ENCODE data around the gene STUB1.
A peak's percentile ranks its signal among the peaks of the same experiment; 100 is the strongest.

Gene STUB1

DNA sequence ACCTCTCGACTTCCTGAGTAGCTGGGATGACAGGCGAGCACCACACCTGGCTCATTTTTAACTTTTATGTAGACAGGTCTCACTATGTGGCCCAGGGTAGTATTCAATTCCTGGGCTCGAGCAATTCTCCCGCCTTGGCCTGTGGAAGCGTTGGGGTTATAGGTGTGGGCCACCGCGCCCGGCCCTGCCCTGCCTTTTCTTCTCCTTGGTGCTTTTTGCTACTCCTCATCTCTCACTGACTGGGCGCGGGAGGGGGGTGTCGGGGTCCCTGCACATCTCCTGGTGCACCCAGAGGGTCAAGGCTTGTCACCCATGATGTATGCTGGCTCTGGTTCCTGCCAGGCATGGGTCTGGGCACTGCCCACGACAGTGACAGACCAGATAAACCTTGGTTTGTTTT is 35.7 kb upstream of the STUB1 start:
- DNase-seq (ENCODE audit: low read depth in 3 of 3), result no peak

DNA sequence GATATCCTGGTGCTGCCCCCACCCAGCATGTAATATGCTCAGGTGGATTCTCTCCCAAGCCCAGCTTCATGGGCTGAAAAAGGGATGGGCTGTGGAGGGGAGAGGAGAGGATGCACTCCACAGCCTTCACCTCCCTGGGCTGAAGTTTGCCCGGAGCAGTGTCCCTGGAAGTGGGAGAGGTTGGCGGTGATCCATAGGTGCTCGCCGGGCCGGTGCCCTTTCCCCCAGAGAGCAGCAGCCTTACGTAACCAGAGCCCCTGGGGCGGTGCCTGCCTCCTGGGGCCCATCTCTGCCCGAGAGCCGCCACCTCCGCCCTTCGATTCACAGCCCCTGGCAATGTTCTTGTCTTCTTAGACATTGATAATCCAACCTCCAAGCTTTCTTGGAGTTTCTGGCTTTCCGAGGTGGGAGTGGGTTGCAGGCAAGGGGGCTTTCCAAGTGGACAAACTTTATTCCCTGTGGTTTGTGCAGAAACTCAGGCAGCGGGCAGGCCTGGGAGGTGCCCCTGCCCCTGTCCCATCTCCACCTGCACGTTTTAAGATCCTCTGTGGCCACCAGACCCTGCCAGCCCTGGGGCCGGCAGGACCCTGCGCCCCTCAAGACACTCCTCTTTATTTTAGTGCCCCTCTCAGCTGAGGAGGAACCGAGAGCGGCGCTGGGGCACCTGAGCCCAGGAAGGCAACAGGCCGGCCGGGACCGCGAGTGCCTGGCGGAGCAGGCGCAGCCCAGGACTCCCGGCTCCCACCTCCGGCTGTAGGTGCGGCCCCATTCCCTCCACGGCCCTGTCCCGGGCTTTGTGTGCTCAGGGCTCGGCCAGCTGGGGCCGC is 34.1 kb upstream of the STUB1 start:
- no peak for DNase-seq (ENCODE audit: low read depth in 3 of 3)

DNA sequence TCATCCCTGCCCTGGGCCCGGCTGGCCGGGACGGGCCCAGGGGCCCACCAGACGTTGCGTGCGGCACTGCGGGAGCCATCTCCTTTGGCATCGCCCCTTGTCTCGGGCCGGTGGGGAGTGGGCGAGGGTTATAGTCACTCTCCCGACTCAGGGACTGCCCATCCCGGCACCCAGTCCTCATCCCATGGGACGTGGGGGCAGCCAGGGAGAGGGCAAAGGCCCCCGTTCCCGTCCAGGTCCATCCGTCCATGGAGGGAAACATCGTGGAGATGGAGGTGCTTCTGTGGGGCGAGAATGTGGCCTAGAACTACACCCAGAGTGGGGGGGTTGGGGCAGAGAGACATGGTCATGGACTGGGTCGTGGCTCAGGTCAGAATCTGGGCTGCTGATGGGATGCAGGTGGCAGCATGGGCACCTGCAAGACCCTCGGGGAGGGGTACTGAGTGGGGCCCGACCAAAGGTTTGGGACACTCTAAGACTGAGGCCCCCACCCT is 33.5 kb upstream of the STUB1 start:
- no peak for DNase-seq (ENCODE audit: low read depth in 3 of 3)

DNA sequence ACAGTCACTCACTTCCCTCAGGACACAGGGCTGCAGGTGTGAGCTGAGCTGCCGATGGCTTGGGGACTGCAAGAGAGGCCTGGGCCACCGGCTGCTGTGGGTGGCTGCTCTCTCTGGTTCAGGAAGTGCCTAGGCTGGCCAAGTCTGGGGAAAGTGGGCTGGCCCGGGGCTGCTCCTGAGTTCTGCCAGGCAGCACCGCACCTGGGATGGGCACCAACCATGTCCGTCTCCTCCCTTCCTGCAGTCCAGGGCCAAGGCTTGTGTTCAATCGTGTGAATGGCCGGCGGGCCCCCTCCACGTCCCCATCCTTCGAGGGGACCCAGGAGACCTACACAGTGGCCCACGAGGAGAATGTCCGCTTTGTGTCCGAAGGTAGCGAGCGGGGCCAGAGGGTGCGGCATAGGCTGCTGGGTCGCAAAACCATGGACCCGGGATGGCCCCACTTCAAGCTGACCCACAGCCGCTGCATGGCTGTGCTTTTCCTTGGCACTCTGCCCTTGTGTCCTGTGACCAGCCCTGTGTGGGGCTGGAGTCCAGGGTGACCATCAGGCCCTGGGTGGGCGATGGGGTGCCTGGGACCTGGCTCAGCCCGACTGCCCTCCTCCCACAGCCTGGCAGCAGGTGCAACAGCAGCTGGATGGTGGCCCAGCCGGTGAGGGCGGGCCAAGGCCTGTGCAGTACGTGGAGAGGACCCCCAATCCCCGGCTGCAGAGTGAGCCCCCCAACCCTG is 32.9 kb upstream of the STUB1 start:
- no peak for DNase-seq (ENCODE audit: low read depth in 3 of 3)

DNA sequence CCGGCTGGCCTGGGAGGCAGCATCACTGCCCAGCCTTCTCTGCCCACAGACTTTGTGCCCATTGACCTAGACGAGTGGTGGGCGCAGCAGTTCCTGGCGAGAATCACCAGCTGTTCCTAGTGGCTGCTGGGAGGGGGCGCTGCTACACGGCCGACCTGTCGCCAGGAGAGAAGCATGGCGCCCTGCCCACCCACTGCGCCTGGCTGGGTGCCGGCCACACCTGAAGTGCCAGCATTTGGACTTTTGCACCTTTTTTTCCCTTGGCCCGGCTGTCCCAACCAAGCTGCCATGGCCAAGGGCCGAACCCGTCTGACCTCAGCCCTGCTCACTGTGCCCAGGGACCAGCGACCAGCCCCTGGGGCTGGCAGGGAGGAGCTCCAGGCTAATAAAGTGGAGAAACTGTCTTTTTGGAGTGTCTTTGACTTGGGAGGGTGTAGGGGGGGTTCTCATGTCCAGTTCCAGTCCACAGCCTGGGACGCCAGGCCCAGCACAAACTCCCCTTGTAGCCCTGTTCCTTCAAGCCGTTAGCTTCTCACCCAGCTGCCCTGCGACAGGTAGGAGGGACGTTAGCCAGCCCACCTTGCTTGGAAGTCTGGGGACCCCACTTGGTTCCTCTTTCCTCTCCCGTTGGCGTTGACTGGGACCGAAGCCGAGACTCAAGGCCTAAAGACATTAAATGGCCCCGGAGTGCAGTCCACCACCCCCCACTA is 32.0 kb upstream of the STUB1 start:
- DNase-seq (ENCODE audit: low read depth in 3 of 3), result no peak

DNA sequence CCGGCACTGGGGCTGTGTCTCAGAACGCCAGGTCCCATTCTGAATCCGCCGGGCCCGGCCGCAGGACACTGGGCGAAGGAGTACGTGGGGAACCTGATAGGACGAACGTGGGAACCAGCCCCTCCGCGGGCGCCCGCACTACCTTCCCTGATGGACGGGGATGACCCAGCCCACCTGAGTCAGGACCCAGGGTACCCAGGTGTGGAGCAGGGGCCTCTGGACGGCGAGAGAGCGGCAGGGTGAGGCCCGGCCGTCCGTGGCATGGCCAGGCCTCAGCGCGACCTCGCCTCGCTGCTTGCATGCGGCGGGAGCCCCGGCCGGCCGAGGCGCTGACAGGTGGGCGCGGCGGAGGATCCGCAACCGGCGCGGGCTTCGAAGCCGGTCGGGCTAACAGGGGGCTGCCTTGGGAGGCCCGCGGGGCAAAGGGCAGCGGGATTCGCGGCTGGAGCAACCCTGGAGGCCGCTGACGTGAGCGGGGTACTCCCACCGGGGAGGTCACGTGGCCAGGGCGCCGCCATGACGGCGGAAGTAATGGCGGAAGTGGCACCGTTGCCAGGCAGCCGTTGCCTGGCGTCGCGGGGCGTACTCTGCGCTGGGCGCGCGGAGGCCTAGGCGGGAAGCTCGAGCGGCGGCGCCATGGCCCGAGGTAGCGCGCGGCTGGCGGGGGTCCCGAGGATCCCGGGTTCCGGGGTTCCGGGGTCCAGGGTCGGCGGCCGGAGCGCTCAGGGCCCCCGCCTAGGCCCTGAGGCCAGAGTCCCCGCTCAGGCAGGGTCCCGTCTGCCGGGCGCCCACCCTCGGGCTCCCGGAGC is 31.2 kb upstream of the STUB1 start, which contains the start of gene WDR90:
TSS of gene WDR90 (plus strand) at position 585 of the 809 bp plus-strand sequence. CDS start at position 637, 52 bp downstream.
- DNase-seq (ENCODE audit: low read depth in 3 of 3), result peak; percentile 85 to 90 (median 89)

DNA sequence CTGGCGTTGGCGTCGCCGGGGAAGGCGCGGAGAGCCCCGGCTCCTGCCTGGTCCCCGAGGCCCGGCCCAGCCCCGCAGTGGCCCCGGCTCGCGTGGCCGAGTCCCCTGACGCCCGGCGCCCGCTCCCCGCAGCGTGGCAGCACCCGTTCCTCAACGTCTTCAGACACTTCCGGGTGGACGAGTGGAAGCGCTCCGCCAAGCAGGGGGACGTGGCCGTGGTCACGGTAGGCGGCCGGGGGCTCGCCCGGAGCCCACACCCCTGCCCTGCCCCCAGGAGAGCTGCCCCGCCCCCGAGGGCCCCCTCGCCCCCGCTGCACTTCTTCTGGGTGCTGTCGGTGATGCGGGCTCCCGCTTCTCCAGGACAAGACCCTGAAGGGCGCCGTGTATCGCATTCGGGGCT is 30.6 kb upstream of the STUB1 start:
- no peak for DNase-seq (ENCODE audit: low read depth in 3 of 3)

DNA sequence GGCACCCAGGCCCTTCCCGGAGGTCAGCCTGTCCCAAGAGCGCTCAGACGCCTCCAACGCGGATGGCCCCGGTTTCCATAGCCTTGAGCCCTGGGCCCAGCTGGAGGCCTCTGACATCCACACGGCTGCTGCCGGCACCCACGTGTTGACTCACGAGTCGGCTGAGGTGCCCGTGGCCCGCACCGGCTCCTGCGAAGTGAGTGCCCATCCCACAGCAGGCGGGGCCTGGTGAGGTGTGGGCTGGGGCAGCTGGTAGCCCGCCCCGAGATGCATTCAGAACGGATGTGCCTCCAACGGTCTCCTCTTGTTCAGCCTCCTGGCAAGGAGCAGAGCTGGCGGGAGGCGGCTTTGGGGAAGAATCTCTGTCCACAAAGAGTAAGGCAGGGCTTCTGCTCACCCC is 28.4 kb upstream of the STUB1 start:
- no peak for DNase-seq (ENCODE audit: low read depth in 3 of 3)

DNA sequence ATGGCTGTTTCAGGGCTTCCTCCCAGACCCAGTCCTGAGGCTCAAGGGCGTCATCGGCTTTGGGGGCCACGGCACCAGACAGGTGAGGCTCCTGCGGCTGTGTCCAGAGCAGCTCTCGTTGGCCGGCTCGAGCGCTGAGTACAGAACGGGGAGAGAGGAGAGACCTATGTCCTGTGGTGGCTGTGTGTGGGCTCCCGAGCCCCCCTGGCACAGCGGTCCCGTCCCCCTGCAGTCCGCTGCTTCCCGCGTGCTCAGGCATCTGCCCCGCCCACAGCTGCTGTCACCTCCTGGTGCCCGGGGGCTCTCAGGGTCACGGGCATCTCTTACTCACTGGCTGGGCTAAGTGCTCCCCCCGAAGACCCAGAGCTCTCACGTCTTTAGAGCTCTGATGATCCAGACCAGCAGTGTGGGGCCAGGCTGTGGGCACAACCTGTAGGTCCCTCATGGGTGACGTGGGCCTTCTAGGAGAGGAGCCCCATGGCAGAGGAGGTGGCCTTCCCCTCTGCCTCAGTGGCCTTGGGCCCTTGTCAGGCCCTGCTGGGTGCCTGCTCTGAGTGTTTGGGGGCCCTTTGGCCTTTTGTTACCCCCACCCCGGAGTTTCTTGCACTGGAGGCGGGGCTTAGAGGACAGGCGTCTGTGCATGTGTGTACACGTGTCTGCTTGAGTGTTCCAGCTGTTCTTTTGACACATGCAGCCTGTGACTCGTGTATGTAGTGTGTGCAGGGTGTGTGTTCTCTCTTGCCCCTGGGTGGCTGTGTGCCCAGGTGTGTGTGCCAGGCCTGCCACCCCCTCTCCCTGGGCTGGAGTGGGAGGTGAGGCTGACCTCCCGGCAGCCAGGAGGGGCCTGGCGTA is 27.5 kb upstream of the STUB1 start:
- no peak for DNase-seq (ENCODE audit: low read depth in 3 of 3)

DNA sequence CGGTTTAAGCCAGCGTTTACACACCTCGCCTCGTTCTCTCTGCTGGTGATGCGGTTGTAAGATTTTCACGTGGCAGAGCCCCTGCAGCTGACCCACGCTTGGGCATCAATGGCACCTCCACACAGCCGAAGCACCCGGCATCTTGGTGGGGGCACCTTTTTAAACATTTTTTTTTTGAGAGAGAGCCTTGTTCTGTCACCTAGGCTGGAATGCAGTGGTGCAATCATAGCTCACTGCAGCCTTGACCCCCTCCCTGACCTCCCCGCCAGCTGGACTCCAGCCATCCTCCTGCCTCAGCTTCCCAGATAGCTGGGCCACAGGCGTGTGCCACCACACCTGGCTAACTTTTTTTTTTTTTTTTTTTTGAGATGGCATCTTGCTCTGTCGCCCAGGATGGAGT is 26.2 kb upstream of the STUB1 start:
- no peak for DNase-seq (ENCODE audit: low read depth in 3 of 3)

DNA sequence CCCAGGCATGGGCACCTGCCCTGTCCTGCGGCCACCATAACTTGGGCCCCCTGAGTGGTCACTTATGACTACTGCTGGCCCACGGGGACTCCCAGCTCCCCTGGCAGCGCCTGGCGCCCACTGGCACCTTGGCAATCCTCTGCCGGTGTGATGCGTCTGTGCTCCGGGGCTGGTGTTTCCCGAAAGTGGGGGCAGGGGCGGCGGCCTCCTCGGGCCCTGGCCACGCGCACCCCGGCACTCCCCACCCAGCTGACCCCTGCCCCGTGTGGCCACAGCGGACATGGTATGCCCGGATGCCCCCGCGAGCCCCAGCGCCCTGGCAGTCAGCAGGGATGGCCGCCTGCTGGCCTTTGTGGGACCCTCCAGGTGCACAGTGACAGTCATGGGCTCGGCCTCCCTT is 22.7 kb upstream of the STUB1 start:
- DNase-seq (ENCODE audit: low read depth in 3 of 3), result no peak

DNA sequence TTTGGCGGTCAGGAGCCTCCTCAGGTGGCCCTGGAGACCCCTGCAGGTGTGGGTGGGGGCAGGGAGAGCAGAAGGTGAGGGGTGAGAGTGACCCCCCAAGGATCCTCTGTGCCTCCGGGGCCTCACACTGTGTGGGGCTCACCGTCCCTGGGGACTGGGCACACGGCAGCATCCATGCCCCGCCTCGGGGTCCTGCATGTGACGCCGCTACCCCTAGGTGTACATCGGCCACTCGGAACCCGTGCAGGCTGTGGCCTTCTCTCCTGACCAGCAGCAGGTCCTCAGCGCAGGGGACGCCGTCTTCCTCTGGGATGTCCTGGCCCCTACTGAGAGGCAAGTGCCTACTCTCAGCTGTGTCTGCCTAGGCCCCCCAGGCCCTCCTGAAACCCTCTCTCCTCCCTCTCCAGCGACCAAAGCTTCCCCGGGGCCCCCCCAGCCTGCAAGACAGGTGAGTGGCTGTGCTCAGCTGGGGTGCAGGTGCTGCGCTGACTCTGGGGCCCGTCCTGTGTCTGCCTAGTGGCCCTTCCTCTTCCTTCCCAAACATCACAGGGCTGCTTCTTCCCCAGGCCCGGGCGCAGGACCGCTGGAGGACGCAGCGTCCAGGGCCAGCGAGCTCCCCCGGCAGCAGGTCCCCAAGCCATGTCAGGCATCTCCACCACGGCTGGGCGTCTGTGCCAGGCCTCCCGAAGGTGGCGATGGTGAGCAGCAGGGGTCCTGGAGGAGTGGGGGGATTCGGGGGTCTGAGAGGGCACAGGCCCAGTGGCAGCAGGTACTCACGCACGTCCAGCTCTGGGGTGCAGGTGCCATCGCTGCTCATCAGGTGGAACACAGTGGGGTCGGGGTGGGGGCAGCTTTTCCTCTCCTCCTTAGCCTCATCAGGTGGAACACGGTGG is 21.3 kb upstream of the STUB1 start:
- no peak for DNase-seq (ENCODE audit: low read depth in 3 of 3)

DNA sequence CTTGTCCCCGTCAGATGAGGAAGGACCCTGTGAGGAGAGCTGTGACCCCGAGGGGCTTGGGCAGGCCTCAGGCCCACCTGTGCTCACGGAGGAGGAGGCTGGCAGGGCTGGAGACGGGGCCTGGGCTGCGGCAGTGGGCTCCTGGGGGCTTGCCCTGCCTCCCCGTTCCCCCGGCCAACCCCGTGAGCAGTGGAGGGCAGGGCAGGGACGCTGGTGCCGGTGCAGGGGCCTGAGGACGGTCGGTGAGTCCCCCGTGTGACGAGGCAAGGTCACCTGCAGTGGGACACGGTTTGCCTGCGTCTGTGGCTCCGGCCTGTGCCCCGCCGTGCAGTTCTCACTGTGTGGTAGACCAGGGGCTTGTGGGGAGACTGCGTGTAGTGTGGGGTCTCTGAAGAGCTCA is 20.6 kb upstream of the STUB1 start:
- DNase-seq (ENCODE audit: low read depth in 3 of 3), result no peak

DNA sequence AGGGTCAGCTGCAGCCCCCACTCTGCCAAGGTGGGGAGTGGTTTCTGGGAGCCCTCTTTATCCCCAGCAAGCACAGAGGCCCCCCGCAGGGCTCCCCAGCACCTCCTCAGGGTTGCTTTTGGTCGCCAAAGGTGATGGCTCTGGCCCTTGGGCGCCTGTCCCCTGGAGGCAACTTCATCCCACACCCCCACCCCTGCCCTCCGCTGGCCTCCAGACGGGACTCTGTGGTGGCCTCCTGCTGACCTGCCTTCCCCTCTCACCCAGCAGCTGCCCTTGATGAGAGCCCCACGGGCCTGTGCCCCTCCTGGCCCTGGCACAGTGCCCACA is 20.1 kb upstream of the STUB1 start:
- no peak for DNase-seq (ENCODE audit: low read depth in 3 of 3)

DNA sequence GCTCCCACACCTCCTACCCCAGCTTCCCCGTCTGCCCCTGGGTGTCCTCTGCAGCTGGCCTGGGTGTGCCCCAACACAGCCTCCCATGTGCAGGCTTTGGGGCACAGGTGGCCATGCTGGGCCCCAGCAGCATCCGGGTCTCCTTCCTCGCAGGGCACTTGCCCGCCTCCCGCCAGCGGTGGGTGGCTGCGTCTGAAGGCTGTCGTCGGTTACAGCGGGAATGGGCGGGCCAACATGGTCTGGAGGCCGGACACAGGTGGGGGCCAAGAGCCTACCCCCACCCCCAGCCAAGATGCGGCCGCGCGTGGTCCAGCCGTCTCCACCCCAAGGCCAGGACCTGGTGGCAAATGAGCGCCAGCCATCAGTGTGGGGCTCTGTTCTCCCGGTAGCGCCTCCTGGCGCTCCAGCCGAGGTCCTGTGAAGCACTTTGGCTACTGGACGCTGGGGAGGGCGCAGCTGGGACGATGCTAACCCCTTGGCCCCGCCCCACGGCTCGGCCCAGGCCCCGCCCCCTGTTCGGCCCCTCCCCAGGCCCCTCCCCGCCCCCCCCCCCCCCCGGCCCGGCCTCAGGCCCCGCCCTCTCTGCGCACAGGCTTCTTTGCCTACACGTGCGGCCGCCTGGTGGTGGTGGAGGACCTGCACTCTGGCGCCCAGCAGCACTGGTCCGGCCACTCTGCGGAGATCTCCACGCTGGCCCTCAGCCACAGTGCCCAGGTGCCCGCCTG is 19.6 kb upstream of the STUB1 start:
- peak in 2 of 3 experiments; percentile 34 to 40 for DNase-seq (ENCODE audit: low read depth in 3 of 3)

DNA sequence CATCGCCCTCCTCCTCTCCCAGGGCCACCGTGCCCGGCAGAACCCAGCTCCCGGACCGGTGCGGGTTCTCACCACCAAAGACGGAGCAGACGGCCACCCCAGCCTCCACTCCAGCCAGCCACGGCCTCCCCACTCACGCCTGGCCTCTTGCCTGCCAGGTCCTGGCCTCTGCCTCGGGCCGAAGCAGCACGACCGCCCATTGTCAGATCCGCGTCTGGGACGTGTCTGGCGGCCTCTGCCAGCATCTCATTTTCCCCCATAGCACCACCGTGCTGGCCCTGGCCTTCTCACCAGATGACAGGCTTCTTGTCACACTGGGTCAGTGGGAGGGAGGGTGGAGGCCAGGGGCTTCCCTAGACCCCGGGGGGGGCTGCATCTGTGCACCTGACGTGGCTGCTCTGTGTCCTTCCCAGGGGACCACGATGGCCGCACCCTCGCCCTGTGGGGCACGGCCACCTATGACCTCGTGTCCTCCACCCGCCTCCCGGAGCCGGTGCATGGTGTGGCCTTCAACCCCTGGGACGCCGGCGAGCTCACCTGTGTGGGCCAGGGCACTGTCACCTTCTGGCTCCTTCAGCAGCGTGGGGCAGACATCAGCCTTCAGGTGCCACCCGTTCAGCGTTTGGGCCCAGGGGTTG is 18.9 kb upstream of the STUB1 start:
- DNase-seq (ENCODE audit: low read depth in 3 of 3), result no peak

DNA sequence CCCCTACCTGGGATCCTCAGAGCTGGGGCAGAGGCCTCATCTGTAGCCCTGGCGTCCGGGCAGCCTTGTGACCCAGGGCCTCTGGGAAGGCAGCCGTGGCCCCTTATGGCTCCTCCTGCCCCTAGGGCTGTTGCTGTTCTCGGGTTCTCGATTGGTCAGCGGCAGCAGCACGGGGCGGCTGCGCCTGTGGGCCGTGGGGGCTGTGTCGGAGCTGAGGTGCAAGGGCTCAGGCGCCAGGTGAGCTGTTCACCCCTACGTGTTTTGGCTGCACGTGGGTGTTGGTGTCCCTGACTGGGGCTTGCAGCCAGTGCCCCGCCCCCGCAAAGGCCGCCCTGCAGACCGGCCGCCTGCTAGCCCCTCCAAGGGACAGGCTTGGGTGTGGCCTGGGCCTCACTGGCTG is 18.1 kb upstream of the STUB1 start:
- no peak for DNase-seq (ENCODE audit: low read depth in 3 of 3)

DNA sequence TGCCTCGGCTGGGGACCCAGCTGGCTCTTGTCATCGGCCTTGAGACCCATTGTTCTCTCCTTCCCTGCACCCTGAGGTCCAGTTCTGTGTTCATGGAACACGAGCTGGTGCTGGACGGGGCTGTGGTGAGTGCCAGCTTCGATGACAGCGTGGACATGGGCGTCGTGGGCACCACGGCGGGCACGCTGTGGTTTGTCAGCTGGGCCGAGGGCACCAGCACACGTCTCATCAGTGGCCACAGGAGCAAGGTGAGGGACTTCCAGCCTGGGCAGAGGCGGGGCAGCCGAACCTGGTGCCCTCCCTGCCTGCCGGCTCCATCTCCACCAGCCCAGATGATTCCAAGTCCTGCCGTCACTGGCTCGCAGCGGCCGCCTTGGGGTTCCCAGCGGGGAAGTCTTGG is 17.6 kb upstream of the STUB1 start:
- DNase-seq (ENCODE audit: low read depth in 3 of 3), result no peak

DNA sequence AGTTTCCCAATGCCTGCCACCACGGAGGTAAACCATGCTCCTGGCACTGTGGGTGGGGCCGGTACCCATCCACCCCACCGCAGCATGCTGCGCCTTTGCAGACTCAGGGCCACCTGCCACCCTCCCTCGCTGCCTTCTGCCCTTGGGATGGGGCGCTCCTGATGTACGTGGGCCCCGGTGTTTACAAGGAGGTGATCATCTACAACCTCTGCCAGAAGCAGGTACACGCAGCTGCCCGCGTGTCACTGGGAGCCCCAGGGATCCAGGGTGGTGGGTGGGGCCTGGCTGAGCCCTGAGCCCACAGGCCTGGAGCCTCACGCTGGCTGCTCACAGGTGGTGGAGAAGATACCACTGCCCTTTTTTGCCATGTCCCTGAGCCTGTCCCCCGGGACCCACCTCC is 13.6 kb upstream of the STUB1 start:
- DNase-seq (ENCODE audit: low read depth in 3 of 3), result no peak

Data from stimulated activated CD4-positive, alpha-beta T cell treated with anti-CD3 and anti-CD28 coated beads, TNF-alpha, amount 100 ng/mL, for 4 hours (primary cell).